K562 (cell line): ENCODE data around the gene NDUFAF5. TPM values are rescaled to one million over a fixed set of nuclear protein-coding genes. Genes with fewer than 3 reads are reported as not detected.
A peak's percentile ranks its signal among the peaks of the same experiment; 100 is the strongest.

Experiments used
- ATF3 ChIP-seq, 2 experiments: fragments of 450-650 bp in 1 of 2; sonication (generic) in 1 of 2; formaldehyde crosslinking in 1 of 2; IDR thresholded peaks in 1 of 2; conservative IDR thresholded peaks in 1 of 2; 2 replicates each; pipeline versions ENCODE4 v1.6.1 to v1.8.1; 2016 to 2023; ENCODE audit warnings: mild to moderate bottlenecking in 2 of 2, moderate library complexity in 2 of 2, inconsistent platforms in 1 of 2, missing genetic modification reagents in 1 of 2
- BACH1 ChIP-seq: fragments of 200-800 bp; sonication (Bioruptor generic); IDR thresholded peaks from 2 replicates; pipeline ENCODE4 v1.6.1; 2016; ENCODE audit warnings: missing genetic modification characterization, missing compliant biosample characterization
- BCOR ChIP-seq: fragments of 450-650 bp; IDR thresholded peaks from 2 replicates; pipeline ENCODE4 v1.6.1; 2016
- CHD4 ChIP-seq: fragments of 200-600 bp; sonication (generic); IDR thresholded peaks from 3 replicates; pipeline ENCODE4 v1.6.1; 2012; ENCODE audit warnings: low read depth, mild to moderate bottlenecking, mixed read lengths, low read length, inconsistent platforms; ENCODE audit not compliant: insufficient read depth, insufficient replicate concordance, poor library complexity, severe bottlenecking
- DLX4 ChIP-seq: fragments of 250-450 bp; sonication (Bioruptor Pico); IDR thresholded peaks from 2 replicates; pipeline ENCODE4 v1.6.1; 2021; ENCODE audit warnings: mild to moderate bottlenecking
- E2F3 ChIP-seq: fragments of 250-450 bp; sonication (Bioruptor Pico); IDR thresholded peaks from 2 replicates; pipeline ENCODE4 v1.4.0; 2020; ENCODE audit warnings: mild to moderate bottlenecking
- FIP1L1 ChIP-seq: fragments of 200-400 bp; formaldehyde crosslinking; IDR thresholded peaks from 2 replicates; pipeline ENCODE4 v1.6.1; 2018; ENCODE audit warnings: mild to moderate bottlenecking, low read depth, low read length; ENCODE audit not compliant: poor library complexity, severe bottlenecking
- GATAD2A ChIP-seq: fragments of 450-650 bp; IDR thresholded peaks from 2 replicates; pipeline ENCODE4 v1.6.1; 2017
- GATAD2B ChIP-seq: fragments of 450-650 bp; IDR thresholded peaks from 2 replicates; pipeline ENCODE4 v1.6.1; 2017; ENCODE audit warnings: mild to moderate bottlenecking, borderline replicate concordance
- HDAC3 ChIP-seq: fragments of 450-650 bp; IDR thresholded peaks from 2 replicates; pipeline ENCODE4 v1.6.1; 2018; ENCODE audit warnings: borderline replicate concordance, mild to moderate bottlenecking, moderate library complexity; ENCODE audit not compliant: partially characterized antibody
- HIVEP1 ChIP-seq: fragments of 250-450 bp; sonication (Bioruptor Pico); IDR thresholded peaks from 2 replicates; pipeline ENCODE4 v1.4.0; 2020; ENCODE audit warnings: mild to moderate bottlenecking
- ILF3 ChIP-seq: fragments of 450-650 bp; IDR thresholded peaks from 2 replicates; pipeline ENCODE4 v1.6.1; 2018; ENCODE audit warnings: antibody characterized with exemption, mild to moderate bottlenecking, moderate library complexity, borderline replicate concordance
- L3MBTL2 ChIP-seq: fragments of 450-650 bp; IDR thresholded peaks from 2 replicates; pipeline ENCODE4 v1.6.1; 2016; ENCODE audit warnings: mild to moderate bottlenecking, moderate library complexity
- MITF ChIP-seq: IDR thresholded peaks from 2 replicates; pipeline ENCODE4 v1.6.1; 2014; ENCODE audit warnings: antibody characterized with exemption
- MYC ChIP-seq, 2 experiments: fragments of 250-450 bp in 1 of 2; sonication (Bioruptor Pico) in 1 of 2; IDR thresholded peaks; 2 replicates each; pipeline versions ENCODE4 v1.5.1 to v1.6.1; 2012 to 2021; ENCODE audit warnings: low read depth in 2 of 2, borderline replicate concordance in 1 of 2, improper control_type of control experiment in 1 of 2, low read length in 1 of 2, mild to moderate bottlenecking in 1 of 2, moderate library complexity in 1 of 2
- RB1 ChIP-seq: fragments of 450-650 bp; IDR thresholded peaks from 2 replicates; pipeline ENCODE4 v1.6.1; 2017; ENCODE audit warnings: low read depth, mild to moderate bottlenecking
- SPI1 ChIP-seq: IDR thresholded peaks from 2 replicates; pipeline ENCODE4 v1.6.1; 2011; ENCODE audit warnings: low read depth, low read length, control low read depth, borderline replicate concordance
- SRSF3 ChIP-seq: fragments of 200-400 bp; formaldehyde crosslinking; IDR thresholded peaks from 2 replicates; pipeline ENCODE4 v1.6.1; 2016; ENCODE audit warnings: mild to moderate bottlenecking, low read length, moderate library complexity; ENCODE audit not compliant: insufficient read depth
- ZNF280A ChIP-seq: fragments of 450-650 bp; IDR thresholded peaks from 2 replicates; pipeline ENCODE4 v1.6.1; 2018; ENCODE audit warnings: mild to moderate bottlenecking, low read depth; ENCODE audit not compliant: partially characterized antibody
- ZNF57 ChIP-seq: fragments of 450-650 bp; formaldehyde crosslinking; IDR thresholded peaks from 2 replicates; pipeline ENCODE4 v1.4.0; 2020; ENCODE audit warnings: mild to moderate bottlenecking, moderate library complexity
- ZNF707 ChIP-seq: fragments of 250-450 bp; sonication (Bioruptor Pico); conservative IDR thresholded peaks from 2 replicates; pipeline ENCODE4 v1.8.0; 2022; ENCODE audit warnings: inconsistent platforms, mild to moderate bottlenecking, moderate library complexity
- ZNF76 ChIP-seq: fragments of 250-450 bp; sonication (Bioruptor Pico); IDR thresholded peaks from 2 replicates; pipeline ENCODE4 v1.4.0; 2020; ENCODE audit warnings: mild to moderate bottlenecking, moderate library complexity, borderline replicate concordance
- polyA plus RNA-seq, 8 experiments: library from polyadenylated mRNA; depleted of rRNA in 4 of 8; stranded (reverse) in 5 of 8; unstranded in 3 of 8; fragments of >200 nt; fragmentation: Nextera tagmentation in 2 of 8; fragmentation: Illumina TruSeq in 1 of 8; extraction: Ambion mirVana in 2 of 8; extraction: Trizol in 1 of 8; gene quantifications; 2 replicates each; pipeline versions ENCODE4 v1.2.1 to v1.2.3, GENCODE V29; 2011 to 2014; ENCODE audit warnings: inconsistent platforms in 1 of 8, missing spikeins in 1 of 8
- total RNA-seq, 7 experiments: library from RNA; depleted of rRNA in 6 of 7; stranded (reverse); fragments of >200 nt in 6 of 7; fragmentation: Illumina TruSeq in 2 of 7; extraction: Trizol in 2 of 7; gene quantifications; 2 replicates each; pipeline versions ENCODE4 v1.2.1 to v1.2.3, GENCODE V29; 2011 to 2021; ENCODE audit warnings: low replicate concordance in 1 of 7

The NDUFAF5 gene
- total and polyA plus RNA-seq, 9 of the 15 experiments (the other 6 are each of a cell fraction or from before 2014, with no cell fraction given): 17.2 to 33.1 (median 27.3) TPM

- peak; percentile 82 for TF ChIP-seq L3MBTL2
- no peak for TF ChIP-seq BCOR
- no peak for TF ChIP-seq CHD4
- no peak for TF ChIP-seq ZNF76 (CRISPR knock-in tag)
- TF ChIP-seq ZNF707 (CRISPR knock-in tag): no peak
- TF ChIP-seq FIP1L1: no peak
- TF ChIP-seq MYC (IDR thresholded peaks at IDR 0.05; ENCODE audit: low read depth, low read length): peak; percentile 94
- TF ChIP-seq MYC (CRISPR knock-in tag; IDR thresholded peaks at IDR 0.05; ENCODE audit: borderline replicate concordance, low read depth): no peak
- no peak for TF ChIP-seq BACH1
- no peak for TF ChIP-seq ZNF280A
- TF ChIP-seq HDAC3: no peak
- TF ChIP-seq GATAD2B: no peak
- no peak for TF ChIP-seq SRSF3
- no peak for TF ChIP-seq SPI1
- no peak for TF ChIP-seq ILF3
- TF ChIP-seq ATF3 (IDR thresholded peaks at IDR 0.05): no peak
- TF ChIP-seq ATF3 (CRISPR knock-in tag; conservative IDR thresholded peaks at IDR 0.05): no peak
- no peak for TF ChIP-seq RB1
- TF ChIP-seq HIVEP1 (CRISPR knock-in tag): no peak
- TF ChIP-seq DLX4: no peak
- no peak for TF ChIP-seq GATAD2A
- no peak for TF ChIP-seq E2F3 (CRISPR knock-in tag)
- TF ChIP-seq ZNF57: no peak
- TF ChIP-seq MITF: peak; percentile 76; the same call in 1 of the 2 replicates
These were observed at the start of gene NDUFAF5, which contains the start of gene ESF1 (continued) for GRCh38 chr20:13784893-13785715.
